ENCODE measurements around the gene SGIP1.

- TF ChIP-seq CTCF (IDR thresholded peaks at IDR 0.05) (no peak), ZFX (IDR thresholded peaks at IDR 0.05; ENCODE audit: borderline replicate concordance) (no peak)
Observed at GRCh38 chr1:66760506-66760905, 226.6 kb downstream of the SGIP1 start.

Measured in 22Rv1 (cell line).